ENCODE data around the gene TXLNB. TPM values are rescaled to one million over a fixed set of nuclear protein-coding genes. Genes with fewer than 3 reads are reported as not detected.

TXLNB gene
- total RNA-seq, 6 experiments from 2014 or later = 0.07 TPM; not detected in 5

DNA sequence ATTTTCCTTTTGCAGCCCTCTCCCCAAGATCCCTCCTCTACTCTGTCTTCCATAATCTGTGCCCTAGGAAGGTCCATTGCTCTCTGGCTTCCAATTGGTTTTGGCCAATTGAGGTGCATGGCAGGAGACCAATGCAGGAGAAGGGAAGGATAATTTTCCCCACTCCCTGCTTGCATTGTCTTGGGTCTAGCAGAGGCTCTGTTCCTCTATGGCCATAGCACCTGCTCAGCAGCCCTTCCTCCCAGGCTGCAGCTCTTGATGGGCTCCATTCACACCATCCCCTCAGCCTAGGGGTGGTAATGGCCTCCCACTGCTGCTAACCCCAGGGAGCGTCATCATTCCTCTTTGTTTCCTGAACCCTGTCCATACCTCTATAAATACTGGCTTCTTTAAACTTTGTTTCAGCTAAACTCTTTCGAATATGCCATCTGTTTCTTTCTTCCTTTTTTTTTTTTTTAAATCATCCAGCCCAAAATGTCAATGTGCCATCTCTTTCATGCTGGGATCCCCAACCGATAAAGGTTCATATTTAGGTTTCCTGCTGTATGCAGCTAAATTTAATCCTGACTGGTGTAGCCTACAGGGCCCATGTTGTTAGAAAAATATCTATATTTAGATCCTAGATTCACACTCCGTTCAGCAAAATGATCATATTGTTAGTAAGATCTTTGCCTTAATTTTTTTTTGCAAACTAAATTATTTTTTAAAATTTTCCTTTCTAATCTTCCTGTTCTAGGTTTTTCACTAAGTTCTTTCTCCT is 93.1 kb downstream of the TXLNB start:
- DNase-seq = no peak
- Mint-ChIP-seq H3K9me3 (no peaks in the 10 kb centered on the region), H3K4me3 (no peak overlapping the region), H3K27ac (no peak overlapping the region), H3K27me3 (ENCODE audit: insufficient read depth) (peaks cover 8% of the 10 kb centered on the region), H3K4me1 (ENCODE audit: low read depth) (no peaks in the 10 kb centered on the region), H3K36me3 (ENCODE audit: low read depth) (0 out of 2 replicates have a peak, but pooled peaks cover 5% of the 10 kb centered on the region)
- TF ChIP-seq CTCF (IDR thresholded peaks at IDR 0.05) = no peak

DNA sequence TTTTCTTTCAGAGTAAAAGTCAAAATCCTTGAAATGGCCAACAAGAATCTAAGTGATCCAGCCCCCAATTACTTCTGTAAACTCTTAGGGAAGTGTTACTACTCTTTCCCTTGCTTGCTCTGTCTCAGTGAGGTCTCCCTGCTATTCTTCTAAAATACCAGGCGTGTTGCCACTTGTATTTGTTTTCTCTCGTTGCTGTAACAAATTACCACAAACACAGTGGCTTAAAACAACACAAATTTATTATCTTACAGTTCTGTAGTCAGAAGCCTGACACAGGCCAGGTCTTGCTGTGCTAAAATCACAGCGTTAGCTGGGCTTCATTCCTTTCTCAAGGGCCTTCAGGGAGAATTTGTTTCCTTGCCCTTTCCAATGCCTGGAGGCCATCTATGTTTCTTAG is 97.1 kb downstream of the TXLNB start:
- no peaks in the 10 kb centered on the region for H3K9me3 Mint-ChIP-seq
- DNase-seq = peak; percentile 13
- no peak overlapping the region for H3K4me3 Mint-ChIP-seq
- no peak for TF ChIP-seq CTCF (IDR thresholded peaks at IDR 0.05)
- no peak overlapping the region for H3K27ac Mint-ChIP-seq
- no peaks in the 10 kb centered on the region for H3K4me1 Mint-ChIP-seq (ENCODE audit: low read depth)
- peaks cover 5% of the 10 kb centered on the region for H3K27me3 Mint-ChIP-seq (ENCODE audit: insufficient read depth)
- 0 out of 2 replicates have a peak, but pooled peaks cover 5% of the 10 kb centered on the region for H3K36me3 Mint-ChIP-seq (ENCODE audit: low read depth)

Other genes with a start within 250 kb of the TXLNB start
- gene HECA, start 156.9 kb downstream of the TXLNB start, total RNA-seq (2021; fragmentation: NEBNext Ultra II Directional; extraction: Animal tissue kit (Norgen Biotek cat#: 25700)) = 10 to 100 TPM in 5 of 6 experiments, 1 to 10 TPM in 1; 9.7 to 13.1 (median 11.9) TPM
- 1,000 to 10,000 TPM; 1,147 to 1,717 (median 1,616) TPM for gene CITED2, start 82.7 kb upstream of the TXLNB start, total RNA-seq (2021; fragmentation: NEBNext Ultra II Directional; extraction: Animal tissue kit (Norgen Biotek cat#: 25700))

All from HFFc6 (cell line).